GM18511 (cell line): ENCODE measurements around the gene SRBD1.
A peak's percentile ranks its signal among the peaks of the same experiment; 100 is the strongest.

ENCODE experiments used
- ATAC-seq: cut with Tn5 transposase; IDR thresholded peaks from one replicate; pipeline ENCODE4 v1.9.1; 2021; ENCODE audit warnings: mild to moderate bottlenecking, moderate library complexity; ENCODE audit not compliant: unreplicated experiment

SRBD1 gene

GRCh38 chr2:45611020-45611859, at the start of gene SRBD1:
SRBD1 (minus strand) TSS chr2:45611267; CDS start chr2:45605441, 5,826 bp downstream.
- ATAC-seq: peak; percentile 94

- ATAC-seq: no peak
These were observed 43.2 kb upstream of the SRBD1 start for GRCh38 chr2:45654250-45654649.

GRCh38 chr2:45653122-45653913, 42.3 kb upstream of the SRBD1 start:
- no peak for ATAC-seq

- no peak for ATAC-seq
These were observed 41.3 kb upstream of the SRBD1 start for GRCh38 chr2:45652090-45653031.

- ATAC-seq: peak; percentile 25
These were observed 40.5 kb upstream of the SRBD1 start, which contains the start of gene PRKCE for GRCh38 chr2:45651415-45652089. PRKCE (plus strand) TSS chr2:45651675.

- peak; percentile 78 for ATAC-seq
These were observed 39.9 kb upstream of the SRBD1 start for GRCh38 chr2:45650851-45651414.

- ATAC-seq: peak; percentile 35
These were observed 39.1 kb upstream of the SRBD1 start for GRCh38 chr2:45649858-45650811.

GRCh38 chr2:45649462-45649857, 38.4 kb upstream of the SRBD1 start:
- no peak for ATAC-seq

- ATAC-seq: no peak
These were observed 37.6 kb upstream of the SRBD1 start for GRCh38 chr2:45648636-45649035.

- no peak for ATAC-seq
These were observed 37.0 kb upstream of the SRBD1 start for GRCh38 chr2:45647986-45648520.

- ATAC-seq: no peak
These were observed 36.3 kb upstream of the SRBD1 start for GRCh38 chr2:45647356-45647755.

- ATAC-seq: no peak
These were observed 35.2 kb upstream of the SRBD1 start for GRCh38 chr2:45646289-45646688.

- peak; percentile 85 for ATAC-seq
These were observed 32.8 kb upstream of the SRBD1 start for GRCh38 chr2:45643543-45644542.

GRCh38 chr2:45643095-45643494, 32.0 kb upstream of the SRBD1 start:
- no peak for ATAC-seq

- ATAC-seq: no peak
These were observed 29.5 kb upstream of the SRBD1 start for GRCh38 chr2:45640576-45640975.

- peak; percentile 95 for ATAC-seq
These were observed 26.4 kb upstream of the SRBD1 start for GRCh38 chr2:45637440-45637839.

- no peak for ATAC-seq
These were observed 24.9 kb upstream of the SRBD1 start for GRCh38 chr2:45636008-45636407.
